T-helper 2 cell treated with Interferon-gamma antibody and Interleukin-4, amounts not matched to agents 100 ng/mL and 5 ng/mL, for 36 hours (primary cell): ENCODE data around the gene CAPN13. TPM values are rescaled to one million over a fixed set of nuclear protein-coding genes. Genes with fewer than 3 reads are reported as not detected.

Experiments
- intact Hi-C: fragments of 100-400 bp; cut with micrococcal nuclease; formaldehyde crosslinking; loops from one replicate; pipeline ENCODE4 v1.15.1; 2023
- total RNA-seq: library from RNA; stranded (reverse); gene quantifications from 2 replicates; pipeline ENCODE4 v1.2.3, GENCODE V29; 2022

The CAPN13 gene
- not detected in 2 replicates for total RNA-seq

- intact Hi-C loops = no loop called here
Measured at GRCh38 chr2:30807249-30807648, at the start of gene CAPN13. TSS of gene CAPN13 (minus strand) at chr2:30807446. CDS start at chr2:30787325, 20,121 bp downstream.

GRCh38 chr2:30847841-30848240 lies 40.6 kb upstream of the CAPN13 start:
- intact Hi-C loops = no loop called here

GRCh38 chr2:30847329-30847728 lies 40.1 kb upstream of the CAPN13 start:
- intact Hi-C loops = no loop called here

GRCh38 chr2:30828586-30828985 lies 21.3 kb upstream of the CAPN13 start:
- intact Hi-C loops = no loop called here

- intact Hi-C loops = no loop called here
Measured at GRCh38 chr2:30826916-30827315, 19.7 kb upstream of the CAPN13 start.

- intact Hi-C loops = no loop called here
Measured at GRCh38 chr2:30826481-30826880, 19.2 kb upstream of the CAPN13 start.

- intact Hi-C loops = no loop called here
Measured at GRCh38 chr2:30823452-30823851, 16.2 kb upstream of the CAPN13 start.

- intact Hi-C loops = no loop called here
Measured at GRCh38 chr2:30821960-30822359, 14.7 kb upstream of the CAPN13 start.

GRCh38 chr2:30820381-30821055 lies 13.3 kb upstream of the CAPN13 start:
- intact Hi-C loops = no loop called here

- intact Hi-C loops = no loop called here
Measured at GRCh38 chr2:30809938-30810337, 2.7 kb upstream of the CAPN13 start.

- intact Hi-C loops = no loop called here
Measured at GRCh38 chr2:30808695-30809094, 1.4 kb upstream of the CAPN13 start.

- intact Hi-C loops = no loop called here
Measured at GRCh38 chr2:30803281-30803680, 4.0 kb downstream of the CAPN13 start.

GRCh38 chr2:30802611-30803010 lies 4.6 kb downstream of the CAPN13 start:
- intact Hi-C loops = no loop called here

GRCh38 chr2:30801821-30802455 lies 5.3 kb downstream of the CAPN13 start:
- intact Hi-C loops = no loop called here

GRCh38 chr2:30800159-30800558 lies 7.1 kb downstream of the CAPN13 start:
- intact Hi-C loops = no loop called here

GRCh38 chr2:30799366-30799765 lies 7.9 kb downstream of the CAPN13 start:
- intact Hi-C loops = no loop called here

GRCh38 chr2:30798536-30798991 lies 8.7 kb downstream of the CAPN13 start:
- intact Hi-C loops = no loop called here

GRCh38 chr2:30797381-30798015 lies 9.7 kb downstream of the CAPN13 start:
- intact Hi-C loops = no loop called here

GRCh38 chr2:30796699-30797098 lies 10.5 kb downstream of the CAPN13 start:
- intact Hi-C loops = no loop called here

- intact Hi-C loops = no loop called here
Measured at GRCh38 chr2:30792521-30792920, 14.7 kb downstream of the CAPN13 start.

- intact Hi-C loops = no loop called here
Measured at GRCh38 chr2:30790879-30791278, 16.4 kb downstream of the CAPN13 start.

GRCh38 chr2:30789670-30790210 lies 17.5 kb downstream of the CAPN13 start:
- intact Hi-C loops = no loop called here
